GF-D8 (cell line): ENCODE measurements around the gene ZNF70.

Source experiments
- DNase-seq: peaks from one replicate; lab custom pipeline; 2025; lab: John Stamatoyannopoulos, UW

ZNF70 gene

DNA sequence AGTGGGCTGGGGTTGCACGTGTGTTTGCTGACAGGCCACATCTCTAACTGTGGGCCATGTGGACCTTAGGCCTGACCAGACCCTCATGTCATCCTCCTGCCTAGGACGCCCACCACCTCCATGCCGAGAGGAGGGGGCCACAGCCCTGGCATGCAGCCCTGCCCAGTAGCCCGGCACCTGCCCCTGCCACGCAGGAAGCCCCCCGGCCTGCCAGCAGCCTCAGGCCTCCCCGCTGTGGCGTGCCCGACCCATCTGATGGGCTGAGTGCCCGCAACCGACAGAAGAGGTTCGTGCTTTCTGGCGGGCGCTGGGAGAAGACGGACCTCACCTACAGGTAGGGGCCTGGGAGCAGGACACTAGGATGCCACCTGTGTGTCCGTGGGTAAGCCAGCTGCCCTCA, 28.2 kb upstream of the ZNF70 start:
- DNase-seq = no peak

GRCh38 chr22:23778577-23778900, 27.6 kb upstream of the ZNF70 start:
- no peak for DNase-seq

GRCh38 chr22:23777776-23778576, 27.1 kb upstream of the ZNF70 start:
- no peak for DNase-seq

GRCh38 chr22:23775779-23776375, 25.0 kb upstream of the ZNF70 start:
- DNase-seq = no peak

GRCh38 chr22:23774922-23775436, 24.1 kb upstream of the ZNF70 start:
- no peak for DNase-seq

GRCh38 chr22:23774114-23774921, 23.4 kb upstream of the ZNF70 start:
- no peak for DNase-seq

- no peak for DNase-seq
Measured at GRCh38 chr22:23773483-23774113, 22.7 kb upstream of the ZNF70 start.

DNA sequence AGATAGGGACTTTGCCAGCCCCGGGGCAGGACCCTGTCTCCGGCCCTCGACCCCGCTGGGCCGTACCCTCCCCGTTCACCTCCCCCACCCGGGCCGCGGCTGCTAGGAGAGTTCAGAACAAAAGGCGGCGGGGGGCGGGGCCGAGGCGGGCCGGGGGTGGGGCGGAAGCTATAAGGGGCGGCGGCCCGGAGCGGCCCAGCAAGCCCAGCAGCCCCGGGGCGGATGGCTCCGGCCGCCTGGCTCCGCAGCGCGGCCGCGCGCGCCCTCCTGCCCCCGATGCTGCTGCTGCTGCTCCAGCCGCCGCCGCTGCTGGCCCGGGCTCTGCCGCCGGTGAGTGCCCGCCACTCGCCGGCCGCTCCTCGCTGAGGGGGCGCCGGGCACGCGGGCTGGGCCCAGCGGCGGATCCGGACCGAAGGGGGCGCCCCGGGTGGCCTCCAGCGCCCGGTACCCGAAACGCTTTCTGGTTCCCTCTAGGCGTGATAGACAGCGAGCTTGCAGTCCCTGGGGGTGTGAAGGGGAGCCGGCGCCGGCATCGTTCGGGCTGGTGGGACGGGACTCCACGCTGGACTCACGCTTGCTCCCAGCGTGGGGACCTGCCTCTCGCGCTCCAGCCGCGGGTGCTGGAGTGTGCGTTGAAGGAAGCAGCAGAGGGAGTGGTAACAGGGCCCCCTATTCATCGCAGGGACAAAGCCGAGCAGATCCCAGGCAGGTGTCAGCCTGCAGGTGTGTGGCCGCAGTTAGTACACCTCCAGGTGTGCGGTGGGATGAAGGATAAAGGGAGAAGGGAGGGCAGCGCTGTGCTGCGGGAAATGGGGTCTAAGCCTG, 21.9 kb upstream of the ZNF70 start, which contains the start of gene MMP11:
Gene MMP11, plus strand, starts transcription at position 201 of the 825 bp plus-strand sequence. Its CDS starts 22 bp downstream, at position 223.
- no peak for DNase-seq

DNA sequence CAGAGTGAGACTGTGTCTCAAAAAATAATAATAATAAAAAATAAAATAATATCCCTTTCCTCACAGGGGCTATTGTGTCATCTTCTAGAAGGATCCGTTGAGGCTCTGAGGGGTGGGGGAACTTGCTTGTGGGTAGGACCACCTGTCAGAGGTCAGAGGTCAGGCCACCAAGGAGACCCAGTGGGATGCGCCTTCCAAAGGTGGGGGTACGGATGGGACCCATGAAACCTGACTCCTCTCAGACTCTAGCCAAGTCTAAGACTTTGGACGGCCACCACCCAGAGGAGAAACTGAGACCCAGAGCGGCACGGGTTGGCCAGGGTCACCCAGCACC, 21.4 kb upstream of the ZNF70 start:
- DNase-seq = no peak

DNA sequence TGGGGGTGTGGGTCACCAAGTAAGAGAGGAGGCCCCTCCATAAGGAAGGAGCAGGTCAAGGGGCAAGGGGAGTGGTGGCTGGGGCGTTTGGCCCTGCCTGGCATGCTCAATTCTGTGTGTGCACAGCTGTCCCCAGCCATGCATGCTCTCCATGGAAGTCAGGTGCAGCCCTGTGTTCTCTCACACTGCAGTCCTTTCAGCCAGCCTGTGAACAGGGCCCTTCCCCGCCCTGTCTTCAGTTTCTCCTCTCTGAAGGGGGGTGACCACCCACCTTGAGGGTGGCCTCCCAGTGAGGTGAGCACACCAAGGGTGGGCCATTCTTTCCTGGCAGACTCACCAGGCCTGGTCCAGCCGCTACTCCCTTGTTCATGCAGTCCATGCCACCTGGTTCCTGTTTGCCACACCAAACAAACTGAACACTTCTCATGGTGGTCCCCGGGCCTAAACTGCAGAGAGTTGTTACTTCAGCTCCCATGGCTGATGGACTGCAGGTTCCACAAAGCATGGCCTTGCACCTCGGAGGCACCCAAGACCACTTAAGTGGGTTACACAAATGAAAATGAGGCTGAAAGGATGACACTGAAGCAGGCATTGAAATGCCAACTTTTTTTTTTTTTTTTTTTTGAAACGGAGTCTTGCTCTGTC, 18.5 kb upstream of the ZNF70 start:
- DNase-seq = no peak

DNA sequence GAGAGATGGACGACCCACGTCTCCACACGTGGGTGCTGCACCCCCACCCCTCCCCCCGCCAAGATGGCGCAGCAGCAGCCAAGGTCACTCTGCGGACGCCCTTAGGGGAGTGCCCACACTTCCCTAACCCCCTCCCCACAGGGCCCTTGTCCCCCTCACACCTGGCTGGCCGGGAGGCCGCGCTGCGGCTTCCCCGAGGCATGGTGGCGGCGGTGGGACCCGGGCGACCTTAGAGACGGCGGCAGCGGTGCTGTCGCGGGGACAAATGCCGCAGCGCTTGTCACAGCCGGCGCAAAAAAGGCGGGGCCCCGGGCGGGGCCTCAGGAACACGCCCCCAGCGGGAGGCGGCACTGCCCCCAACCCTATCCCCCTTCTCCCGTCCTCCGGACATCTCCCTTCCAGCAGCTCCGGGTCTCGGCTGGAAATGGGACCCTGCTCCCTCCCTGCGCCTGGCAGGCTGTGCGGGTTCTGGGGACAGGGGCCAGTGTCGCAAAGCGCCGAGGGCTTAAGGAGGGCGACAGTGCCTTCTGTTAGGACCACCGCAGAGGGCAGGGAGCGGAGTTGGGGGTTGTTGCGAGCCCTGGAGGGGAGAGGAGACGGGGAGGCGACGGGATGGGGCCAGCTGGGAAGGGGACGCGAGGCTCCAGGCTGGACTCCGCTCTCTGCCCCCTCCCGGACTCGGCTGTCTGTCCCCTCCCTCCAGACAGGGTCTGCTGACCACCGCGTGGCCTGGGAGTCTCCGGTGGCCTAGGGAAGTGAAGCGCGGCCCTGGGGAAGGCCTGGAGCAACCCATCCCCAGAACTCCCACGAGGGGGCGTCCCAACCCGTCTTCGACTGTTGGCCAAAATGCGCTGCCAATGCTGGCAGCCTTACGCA, 17.0 kb upstream of the ZNF70 start, which contains the start of gene CHCHD10:
Gene CHCHD10, minus strand, starts transcription at position 300 of the 876 bp plus-strand sequence. Its CDS starts 98 bp downstream, at position 202.
- peak; percentile 53 for DNase-seq

GRCh38 chr22:23767303-23767672, 16.4 kb upstream of the ZNF70 start:
- DNase-seq = no peak

GRCh38 chr22:23764899-23765881, 14.3 kb upstream of the ZNF70 start:
- DNase-seq = no peak

DNA sequence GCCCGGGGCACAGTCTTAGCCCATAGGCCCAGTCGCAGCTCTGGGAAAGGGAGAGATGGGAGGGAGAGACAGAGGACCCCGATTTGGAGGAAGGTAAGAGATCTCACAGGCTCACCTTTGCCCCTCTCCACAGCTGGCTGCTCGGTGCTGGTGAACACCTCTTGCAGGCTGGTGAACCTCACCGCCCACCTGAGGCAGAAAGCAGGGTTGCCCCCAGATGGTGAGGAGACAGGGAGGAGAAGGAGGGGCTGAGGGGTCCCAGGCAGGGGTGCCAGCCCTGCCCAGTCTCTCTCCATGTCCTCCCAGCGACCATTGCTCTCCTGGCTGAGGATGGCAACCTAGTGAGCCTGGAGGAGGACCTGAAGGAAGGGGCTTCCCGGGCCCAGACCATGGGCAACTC, 13.0 kb upstream of the ZNF70 start:
- no peak for DNase-seq

DNA sequence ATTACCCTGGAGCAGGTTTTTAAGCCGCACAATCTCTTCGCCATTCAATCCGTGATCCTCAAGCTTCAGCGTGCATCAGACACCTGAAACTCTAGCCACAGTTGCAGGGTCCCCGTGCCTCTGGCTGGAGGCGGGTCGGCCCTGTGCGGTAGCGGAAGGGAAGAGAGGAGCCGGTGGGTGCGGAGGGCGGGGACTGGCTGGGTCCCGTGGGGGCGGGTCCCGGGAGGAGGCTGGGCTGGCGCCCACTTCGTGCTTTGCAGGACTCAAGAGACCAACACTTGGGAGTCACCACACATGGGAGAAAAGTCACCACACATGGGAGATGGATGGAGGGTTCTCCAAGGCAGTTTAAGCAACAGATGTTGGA, 12.7 kb upstream of the ZNF70 start:
- DNase-seq = no peak

- no peak for DNase-seq
Measured at GRCh38 chr22:23762842-23763578, 12.1 kb upstream of the ZNF70 start, which contains the start of gene C22orf15. Gene C22orf15, plus strand, starts transcription at chr22:23762990. Its CDS starts 317 bp downstream, at chr22:23763307.

GRCh38 chr22:23760056-23760455, 9.1 kb upstream of the ZNF70 start:
- no peak for DNase-seq

GRCh38 chr22:23759566-23759965, 8.7 kb upstream of the ZNF70 start:
- no peak for DNase-seq
